HL-60 (cell line): ENCODE measurements around the gene AKT1.

Experiments
- DNase-seq, 2 experiments: peaks; one replicate each; pipeline ENCODE4 v3.0.0-alpha.2; 2010 to 2020; ENCODE audit warnings: low read depth in 1 of 2, low spot score in 1 of 2
- H3K27ac ChIP-seq: fragments of 250-450 bp; sonication (Bioruptor Pico); replicated peaks from 2 replicates; pipeline ENCODE4 v1.5.1; 2020; ENCODE audit warnings: mild to moderate bottlenecking, moderate library complexity
- H3K27me3 ChIP-seq: fragments of 250-450 bp; sonication (Bioruptor Pico); 2 replicates; pipeline ENCODE4 v1.5.1; 2021; ENCODE audit warnings: mild to moderate bottlenecking, moderate library complexity; ENCODE audit not compliant: insufficient read depth, poor library complexity, severe bottlenecking
- H3K4me3 ChIP-seq: replicated peaks from 2 replicates; pipeline ENCODE4 v1.5.1; 2011; ENCODE audit warnings: mild to moderate bottlenecking, control low read depth, low read length; ENCODE audit not compliant: insufficient read depth
- CTCF ChIP-seq: IDR thresholded peaks from one replicate; pipeline ENCODE4 v1.5.1; 2011; ENCODE audit warnings: low read length, control low read depth, inconsistent platforms; ENCODE audit not compliant: insufficient read depth
- GABPA ChIP-seq: IDR thresholded peaks from 2 replicates; pipeline ENCODE4 v1.6.1; 2012; ENCODE audit warnings: low read depth
- POLR2AphosphoS5 ChIP-seq: IDR thresholded peaks from 2 replicates; pipeline ENCODE4 v1.6.1; 2012; ENCODE audit warnings: low read depth
- REST ChIP-seq: IDR thresholded peaks from 2 replicates; pipeline ENCODE4 v1.6.1; 2012; ENCODE audit warnings: low read depth; ENCODE audit not compliant: insufficient replicate concordance
- SPI1 ChIP-seq: IDR thresholded peaks from 2 replicates; pipeline ENCODE4 v1.6.1; 2012; ENCODE audit warnings: low read depth, mild to moderate bottlenecking, borderline replicate concordance

AKT1 gene

GRCh38 chr14:104792945-104793702, 2.4 kb downstream of the AKT1 start:
- TF ChIP-seq SPI1, result no peak
- TF ChIP-seq GABPA, result no peak
- no peak for TF ChIP-seq POLR2AphosphoS5
- no peak for TF ChIP-seq REST
- TF ChIP-seq CTCF, result no peak
- H3K27ac ChIP-seq, result no peak overlapping the region
- no peak for DNase-seq
- H3K4me3 ChIP-seq, result no peak overlapping the region
- no peaks in the 10 kb centered on the region for H3K27me3 ChIP-seq

- Histone ChIP-seq H3K27ac (no peak overlapping the region), H3K27me3 (no peaks in the 10 kb centered on the region), H3K4me3 (no peak overlapping the region)
- no peak for DNase-seq
- TF ChIP-seq POLR2AphosphoS5 (no peak), SPI1 (no peak), GABPA (no peak), CTCF (no peak), REST (no peak)
Measured at GRCh38 chr14:104792101-104792884, 3.3 kb downstream of the AKT1 start.

- no peak for DNase-seq
- H3K4me3 ChIP-seq, result no peak overlapping the region
- TF ChIP-seq POLR2AphosphoS5, result no peak
- TF ChIP-seq REST, result no peak
- no peaks in the 10 kb centered on the region for H3K27me3 ChIP-seq
- H3K27ac ChIP-seq, result no peak overlapping the region
Measured at GRCh38 chr14:104791425-104791824, 4.1 kb downstream of the AKT1 start.
